Measurements from ENCODE around the gene CNNM4. TPM values are rescaled to one million over a fixed set of nuclear protein-coding genes. Genes with fewer than 3 reads are reported as not detected.
"Not testable (repeated sequence)": the region's sequence is repeated elsewhere in the genome, so short reads cannot be mapped to it uniquely, and the experiment has no call there.

CNNM4 gene
- polyA plus RNA-seq, 1 donor, result 17.9 TPM

DNA sequence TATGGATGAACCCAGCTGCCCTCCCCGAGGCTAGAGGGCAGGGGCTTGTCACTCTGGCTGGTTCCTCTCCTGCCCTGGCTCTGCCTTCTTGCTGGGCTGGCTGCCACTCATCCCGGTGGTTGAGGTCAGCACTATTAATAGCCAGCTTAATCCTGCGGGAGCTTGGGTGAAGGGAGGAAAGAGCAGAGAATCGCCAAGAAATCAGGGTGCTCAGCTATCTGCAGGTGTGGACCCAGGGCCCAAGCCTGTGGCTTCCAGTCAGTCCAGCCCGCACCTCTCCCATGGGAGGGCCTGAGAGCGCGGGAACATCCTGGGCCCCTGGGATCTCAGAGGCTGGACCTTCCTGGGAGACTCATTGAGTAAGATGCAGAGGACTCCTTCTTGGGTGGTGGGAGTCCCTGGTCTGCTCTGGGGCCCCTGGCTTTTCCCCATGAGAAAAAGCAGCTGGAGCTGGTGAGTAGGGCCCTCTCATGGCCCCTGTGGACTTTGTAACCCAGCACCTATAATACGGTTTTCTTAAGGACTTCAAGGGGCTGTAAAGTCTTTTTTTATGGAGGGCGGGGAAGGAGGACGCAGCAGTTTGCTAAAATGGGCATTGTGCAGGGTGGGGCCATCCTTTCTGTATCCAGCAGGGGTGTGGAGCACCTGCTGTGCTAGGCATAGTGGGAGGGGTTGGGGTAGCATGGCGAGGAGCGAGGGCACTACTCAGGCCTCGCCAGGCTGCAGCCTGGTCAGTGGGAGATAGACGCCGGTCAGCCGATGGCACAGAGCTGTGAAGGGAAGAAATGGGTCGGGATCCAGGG is 27.9 kb downstream of the CNNM4 start:
- Histone ChIP-seq H3K36me3 (ENCODE audit: control insufficient read depth, insufficient read depth, low read length) (no peaks in the 10 kb centered on the region), H3K4me3 (ENCODE audit: low read length) (peak overlapping the region; percentile 8), H3K27me3 (ENCODE audit: control insufficient read depth, insufficient read depth, low read length) (no peaks in the 10 kb centered on the region), H3K27ac (ENCODE audit: low read length) (peak overlapping the region; percentile 81), H3K4me1 (ENCODE audit: control insufficient read depth, insufficient read depth, low read length) (peaks cover 31% of the 10 kb centered on the region), H3K9me3 (ENCODE audit: control insufficient read depth, low read depth, low read length) (no peaks in the 10 kb centered on the region)
- 40% methylated on average over 1 of the region's 17 CpGs for WGBS (ENCODE audit: insufficient coverage, low lambda C conversion rate)
- peak; percentile 86 to 96 for DNase-seq

DNA sequence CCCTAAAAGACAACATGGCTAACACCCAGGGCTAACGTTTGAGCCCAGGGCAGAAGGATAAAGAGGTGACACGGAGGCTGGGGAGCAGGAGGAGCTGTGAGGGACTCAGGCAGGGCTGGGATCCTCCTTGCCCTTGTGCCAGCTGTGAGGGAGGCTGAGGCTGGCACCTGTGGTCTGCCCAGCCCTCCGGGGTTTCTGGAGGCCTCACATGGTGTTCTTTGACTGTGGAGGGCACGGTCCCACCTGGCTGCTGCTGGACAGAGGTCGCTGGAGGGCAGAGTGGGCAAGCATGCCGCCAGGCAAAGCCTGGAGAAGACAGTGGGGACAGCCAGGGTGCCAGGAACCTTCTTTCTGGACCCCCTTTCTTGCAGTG is 28.5 kb downstream of the CNNM4 start:
- H3K4me3 ChIP-seq (ENCODE audit: low read length), result peak overlapping the region; percentile 8
- DNase-seq, result no peak

DNA sequence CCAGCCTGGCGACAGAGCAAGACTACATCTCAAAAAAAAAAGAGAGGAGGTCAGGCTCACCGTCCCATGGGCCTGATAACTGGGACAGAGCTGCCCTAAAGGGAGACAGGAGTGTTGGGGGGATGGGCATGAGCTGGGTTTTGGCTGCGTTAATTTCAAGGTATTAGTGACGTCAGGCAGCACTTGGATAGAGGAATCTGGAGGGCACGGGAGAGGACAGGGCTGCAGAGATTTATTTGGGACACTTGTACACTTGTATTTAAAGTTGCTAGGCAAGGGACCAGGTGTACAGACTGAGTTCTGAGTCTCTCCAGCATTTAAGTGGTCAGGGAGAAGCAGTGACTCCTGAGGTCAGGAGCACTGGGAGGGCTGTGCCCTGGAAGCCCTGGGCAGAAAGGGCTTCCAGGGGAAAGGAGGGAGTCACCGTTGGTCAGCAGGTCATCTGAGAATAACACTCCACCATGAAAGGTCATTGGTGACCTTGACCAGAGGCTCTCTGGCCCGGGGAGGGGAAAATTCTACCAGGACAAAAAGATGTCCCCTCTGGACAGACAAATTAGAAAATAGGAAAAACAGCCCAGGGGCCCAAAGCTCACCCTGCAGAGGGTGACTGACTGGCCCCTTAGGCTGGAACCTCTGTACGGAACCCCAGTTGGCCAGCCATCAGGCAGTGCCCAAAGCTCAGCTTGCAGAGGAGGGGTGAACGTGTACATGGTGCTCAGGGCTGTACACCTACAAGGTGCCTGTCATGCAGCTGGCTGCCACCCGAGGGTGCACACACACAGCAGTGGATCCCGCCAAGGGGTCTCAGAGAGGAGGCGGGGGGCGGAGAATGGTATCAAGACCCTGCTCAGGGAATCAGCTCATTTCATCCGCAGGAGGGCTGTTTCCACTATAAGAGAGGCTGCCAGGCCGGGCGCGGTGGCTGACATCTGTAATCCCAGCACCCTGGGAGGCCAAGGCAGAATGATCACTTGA is 32.4 kb downstream of the CNNM4 start:
- no peaks in the 10 kb centered on the region for H3K9me3 ChIP-seq (ENCODE audit: control insufficient read depth, low read depth, low read length)
- H3K27ac ChIP-seq (ENCODE audit: low read length), result no peak overlapping the region
- peaks cover 10% of the 10 kb centered on the region for H3K36me3 ChIP-seq (ENCODE audit: control insufficient read depth, insufficient read depth, low read length)
- 92% methylated on average over 2 of the region's 17 CpGs for WGBS (ENCODE audit: insufficient coverage, low lambda C conversion rate)
- DNase-seq, result no peak
- H3K4me1 ChIP-seq (ENCODE audit: control insufficient read depth, insufficient read depth, low read length), result peaks cover 14% of the 10 kb centered on the region
- no peaks in the 10 kb centered on the region for H3K27me3 ChIP-seq (ENCODE audit: control insufficient read depth, insufficient read depth, low read length)
- no peak overlapping the region for H3K4me3 ChIP-seq (ENCODE audit: low read length)

More for the DNA sequence above, 28.5 kb downstream of the CNNM4 start:
- no CpG with 5 or more reads among the region's 6 CpGs for WGBS (ENCODE audit: insufficient coverage, low lambda C conversion rate)
- no peaks in the 10 kb centered on the region for H3K36me3 ChIP-seq (ENCODE audit: control insufficient read depth, insufficient read depth, low read length)
- H3K27ac ChIP-seq (ENCODE audit: low read length), result peak overlapping the region; percentile 81
- peaks cover 31% of the 10 kb centered on the region for H3K4me1 ChIP-seq (ENCODE audit: control insufficient read depth, insufficient read depth, low read length)
- H3K27me3 ChIP-seq (ENCODE audit: control insufficient read depth, insufficient read depth, low read length), result no peaks in the 10 kb centered on the region
- no peaks in the 10 kb centered on the region for H3K9me3 ChIP-seq (ENCODE audit: control insufficient read depth, low read depth, low read length)

DNA sequence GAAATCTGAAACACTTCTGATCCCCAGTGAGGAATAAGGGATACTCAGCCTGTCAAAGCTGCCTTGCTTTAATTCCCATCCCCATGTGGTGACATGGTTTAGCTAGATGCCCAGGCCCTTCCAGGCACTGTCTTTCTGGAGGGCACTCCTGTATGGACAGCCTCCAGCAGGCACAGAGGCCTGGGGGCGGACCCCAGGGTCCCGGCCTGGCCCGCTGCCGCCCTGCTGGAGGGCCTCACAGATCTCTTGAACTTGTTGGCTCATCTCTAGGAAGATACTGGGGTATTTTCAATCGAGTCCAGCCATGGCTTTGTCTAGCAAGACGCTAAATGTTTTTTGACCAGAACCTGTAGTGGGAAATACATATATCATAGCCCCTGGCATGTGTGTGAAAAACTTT is 34.4 kb downstream of the CNNM4 start:
- H3K9me3 ChIP-seq (ENCODE audit: control insufficient read depth, low read depth, low read length), result no peaks in the 10 kb centered on the region
- no peak overlapping the region for H3K27ac ChIP-seq (ENCODE audit: low read length)
- no peaks in the 10 kb centered on the region for H3K4me1 ChIP-seq (ENCODE audit: control insufficient read depth, insufficient read depth, low read length)
- H3K4me3 ChIP-seq (ENCODE audit: low read length), result no peak overlapping the region
- DNase-seq, result no peak
- no peaks in the 10 kb centered on the region for H3K27me3 ChIP-seq (ENCODE audit: control insufficient read depth, insufficient read depth, low read length)
- no CpG with 5 or more reads among the region's 6 CpGs for WGBS (ENCODE audit: insufficient coverage, low lambda C conversion rate)
- H3K36me3 ChIP-seq (ENCODE audit: control insufficient read depth, insufficient read depth, low read length), result peaks cover 30% of the 10 kb centered on the region

DNA sequence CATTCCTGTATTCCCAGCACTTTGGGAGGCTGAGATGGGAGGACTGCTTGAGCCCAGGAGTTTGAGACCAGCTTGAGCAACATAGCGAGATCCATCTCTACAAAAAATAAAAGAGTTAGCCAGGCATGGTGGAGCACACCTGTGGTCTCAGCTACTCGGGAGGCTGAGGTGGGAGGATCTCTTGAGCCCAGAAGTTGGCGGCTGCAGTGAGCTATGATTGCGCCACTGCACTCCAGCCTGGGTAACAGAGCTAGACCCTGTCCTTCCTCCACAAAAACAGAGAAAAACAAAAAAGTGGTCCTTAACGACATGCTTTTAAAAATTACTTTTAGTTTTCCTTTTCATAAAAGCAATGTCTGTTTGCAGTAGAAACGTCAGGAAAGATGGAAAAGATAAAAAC is 35.8 kb downstream of the CNNM4 start:
- H3K36me3 ChIP-seq (ENCODE audit: control insufficient read depth, insufficient read depth, low read length), result peaks cover 37% of the 10 kb centered on the region
- H3K9me3 ChIP-seq (ENCODE audit: control insufficient read depth, low read depth, low read length); H3K27me3 ChIP-seq (ENCODE audit: control insufficient read depth, insufficient read depth, low read length); H3K4me3 ChIP-seq (ENCODE audit: low read length); H3K4me1 ChIP-seq (ENCODE audit: control insufficient read depth, insufficient read depth, low read length); DNase-seq; H3K27ac ChIP-seq (ENCODE audit: low read length): not testable (repeated sequence)
- 81% methylated on average over 2 of the region's 6 CpGs for WGBS (ENCODE audit: insufficient coverage, low lambda C conversion rate)

DNA sequence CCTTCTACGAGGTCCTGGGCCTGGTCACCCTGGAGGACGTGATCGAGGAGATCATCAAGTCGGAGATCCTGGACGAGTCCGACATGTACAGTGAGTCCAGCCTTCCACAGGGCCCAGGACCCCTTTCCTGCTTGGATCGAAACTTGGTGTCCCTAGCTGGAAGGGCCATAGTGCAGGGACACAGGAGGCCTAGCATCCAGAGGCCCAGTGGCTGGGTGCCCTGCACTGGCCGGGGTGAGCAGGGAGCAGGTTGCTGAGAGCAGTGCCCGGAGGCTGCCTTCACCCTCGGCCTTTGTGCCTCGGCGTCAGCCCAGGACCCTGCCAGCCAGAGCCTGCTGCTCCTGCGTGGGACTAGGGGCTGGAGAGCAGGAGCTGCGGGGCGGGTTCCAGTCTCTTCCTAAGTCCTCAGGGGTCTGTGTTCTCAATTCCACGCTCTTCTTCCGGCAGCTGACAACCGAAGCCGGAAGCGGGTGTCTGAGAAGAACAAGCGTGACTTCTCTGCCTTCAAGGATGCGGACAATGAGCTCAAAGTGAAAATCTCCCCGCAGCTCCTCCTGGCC is 36.4 kb downstream of the CNNM4 start:
- no CpG with 5 or more reads among the region's 23 CpGs for WGBS (ENCODE audit: insufficient coverage, low lambda C conversion rate)
- H3K36me3 ChIP-seq (ENCODE audit: control insufficient read depth, insufficient read depth, low read length), result peaks cover 43% of the 10 kb centered on the region
- no peak overlapping the region for H3K27ac ChIP-seq (ENCODE audit: low read length)
- no peak for DNase-seq
- H3K9me3 ChIP-seq (ENCODE audit: control insufficient read depth, low read depth, low read length), result no peaks in the 10 kb centered on the region
- H3K4me3 ChIP-seq (ENCODE audit: low read length), result no peak overlapping the region
- peaks cover 3% of the 10 kb centered on the region for H3K4me1 ChIP-seq (ENCODE audit: control insufficient read depth, insufficient read depth, low read length)
- no peaks in the 10 kb centered on the region for H3K27me3 ChIP-seq (ENCODE audit: control insufficient read depth, insufficient read depth, low read length)

DNA sequence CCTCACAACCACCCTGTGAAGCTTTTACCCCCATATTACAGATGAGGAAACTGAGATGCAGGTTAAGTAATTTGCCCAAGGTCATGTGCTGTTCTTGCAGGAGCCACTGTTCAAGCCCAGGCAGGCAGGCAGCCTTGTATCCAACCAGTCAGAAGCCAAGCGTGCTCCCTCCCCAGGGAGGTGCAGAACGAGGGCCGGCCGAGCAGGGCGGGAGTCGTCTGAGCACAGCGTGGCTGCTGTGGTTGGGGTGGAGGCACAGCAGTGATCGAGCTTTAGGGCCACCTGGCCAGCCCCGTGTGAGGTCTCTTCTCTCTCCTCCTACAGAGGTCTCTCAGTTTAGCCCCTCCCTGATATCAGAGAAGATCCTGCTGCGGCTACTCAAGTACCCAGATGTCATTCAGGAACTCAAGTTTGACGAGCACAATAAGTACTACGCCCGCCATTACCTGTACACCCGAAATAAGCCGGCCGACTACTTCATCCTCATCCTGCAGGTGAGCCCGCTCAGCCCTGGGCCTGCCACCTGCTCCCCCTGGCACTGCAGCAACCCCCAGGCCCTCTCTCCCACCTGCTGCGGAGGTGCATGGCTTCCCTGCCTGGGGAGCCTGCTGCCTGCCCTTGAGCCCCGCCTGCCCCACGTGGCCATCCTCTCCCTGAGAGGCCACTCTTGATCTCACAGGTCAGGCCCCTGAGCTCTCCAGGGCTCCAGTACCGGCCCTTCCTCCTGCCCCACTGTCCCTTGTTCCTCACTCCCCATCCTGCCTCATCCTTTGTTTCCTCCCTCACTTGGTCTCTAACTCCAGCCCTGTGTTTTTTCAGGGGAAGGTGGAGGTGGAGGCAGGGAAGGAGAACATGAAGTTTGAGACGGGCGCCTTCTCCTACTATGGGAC is 38.3 kb downstream of the CNNM4 start:
- Histone ChIP-seq H3K4me1 (ENCODE audit: control insufficient read depth, insufficient read depth, low read length) (peaks cover 3% of the 10 kb centered on the region), H3K27me3 (ENCODE audit: control insufficient read depth, insufficient read depth, low read length) (no peaks in the 10 kb centered on the region), H3K27ac (ENCODE audit: low read length) (no peak overlapping the region), H3K9me3 (ENCODE audit: control insufficient read depth, low read depth, low read length) (no peaks in the 10 kb centered on the region), H3K36me3 (ENCODE audit: control insufficient read depth, insufficient read depth, low read length) (peaks cover 55% of the 10 kb centered on the region), H3K4me3 (ENCODE audit: low read length) (no peak overlapping the region)
- no peak for DNase-seq
- no CpG with 5 or more reads among the region's 23 CpGs for WGBS (ENCODE audit: insufficient coverage, low lambda C conversion rate)

DNA sequence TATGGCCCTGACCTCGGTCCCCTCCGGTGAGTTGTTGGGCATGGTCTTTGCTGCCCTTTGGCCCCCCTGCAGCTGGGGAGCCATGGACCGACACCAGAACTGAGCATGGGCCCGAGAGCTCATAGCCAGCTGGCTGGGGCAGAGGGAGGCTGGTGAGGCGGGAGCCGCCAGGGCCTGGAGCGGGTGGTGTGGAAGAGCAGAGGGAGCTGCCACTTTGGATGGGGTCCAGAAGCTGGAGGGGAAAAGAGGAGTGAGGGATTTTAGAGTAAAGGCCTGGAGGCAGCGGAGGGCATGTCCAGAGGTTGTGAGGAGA is 38.9 kb downstream of the CNNM4 start:
- no peak overlapping the region for H3K4me3 ChIP-seq (ENCODE audit: low read length)
- 100% methylated on average over 1 of the region's 8 CpGs for WGBS (ENCODE audit: insufficient coverage, low lambda C conversion rate)
- H3K9me3 ChIP-seq (ENCODE audit: control insufficient read depth, low read depth, low read length), result no peaks in the 10 kb centered on the region
- H3K4me1 ChIP-seq (ENCODE audit: control insufficient read depth, insufficient read depth, low read length), result peaks cover 3% of the 10 kb centered on the region
- no peak for DNase-seq
- no peaks in the 10 kb centered on the region for H3K27me3 ChIP-seq (ENCODE audit: control insufficient read depth, insufficient read depth, low read length)
- peaks cover 55% of the 10 kb centered on the region for H3K36me3 ChIP-seq (ENCODE audit: control insufficient read depth, insufficient read depth, low read length)
- H3K27ac ChIP-seq (ENCODE audit: low read length), result no peak overlapping the region

DNA sequence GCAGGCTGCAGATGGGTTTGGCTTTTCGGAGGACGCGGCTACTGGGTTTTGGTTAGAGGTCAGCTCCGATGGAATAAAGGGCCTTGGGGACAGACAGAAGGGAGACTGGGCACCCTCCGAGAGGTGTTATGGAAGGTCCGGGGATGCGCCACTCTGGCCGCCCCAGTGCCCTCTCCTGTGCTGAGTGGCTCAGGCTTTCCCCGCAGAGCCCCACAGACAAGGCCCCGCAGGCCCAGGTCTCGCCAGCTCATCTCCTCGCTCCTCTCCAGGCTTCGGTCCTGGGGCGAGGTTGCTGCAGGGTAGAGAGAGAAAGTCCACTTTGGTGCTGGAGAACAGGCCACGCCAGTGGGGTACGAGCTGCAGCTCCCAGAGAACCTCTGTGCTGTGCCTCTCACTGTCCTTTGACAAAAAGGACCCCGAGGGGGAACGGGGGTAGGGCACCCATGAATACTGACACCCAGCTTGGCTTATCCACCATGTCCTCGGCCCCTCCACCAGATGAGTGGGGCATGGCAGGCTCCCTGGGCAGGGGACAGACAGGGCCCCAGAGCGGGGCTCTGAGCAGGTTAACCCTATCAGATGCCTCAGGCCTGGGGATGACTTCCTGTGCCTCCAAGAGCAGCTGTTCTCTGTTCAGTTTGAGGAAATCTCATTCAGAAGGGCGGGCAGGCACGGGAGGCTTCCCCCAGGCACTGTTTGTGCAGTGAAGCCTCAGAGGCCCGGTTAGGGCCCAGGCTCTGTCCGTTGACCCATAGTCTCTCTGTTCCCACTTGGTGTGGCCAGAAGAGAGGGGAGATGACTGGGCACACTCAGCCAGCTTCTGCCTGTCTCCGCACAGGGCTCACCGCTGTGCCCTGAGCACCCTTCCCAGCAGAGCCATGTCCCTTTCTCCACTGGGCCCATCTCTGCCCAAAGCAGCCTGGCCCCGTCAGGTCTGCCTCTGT is 39.6 kb downstream of the CNNM4 start:
- no peak overlapping the region for H3K4me3 ChIP-seq (ENCODE audit: low read length)
- no peak for DNase-seq
- H3K36me3 ChIP-seq (ENCODE audit: control insufficient read depth, insufficient read depth, low read length), result peaks cover 55% of the 10 kb centered on the region
- no peaks in the 10 kb centered on the region for H3K27me3 ChIP-seq (ENCODE audit: control insufficient read depth, insufficient read depth, low read length)
- no CpG with 5 or more reads among the region's 27 CpGs for WGBS (ENCODE audit: insufficient coverage, low lambda C conversion rate)
- no peaks in the 10 kb centered on the region for H3K9me3 ChIP-seq (ENCODE audit: control insufficient read depth, low read depth, low read length)
- H3K27ac ChIP-seq (ENCODE audit: low read length), result no peak overlapping the region
- H3K4me1 ChIP-seq (ENCODE audit: control insufficient read depth, insufficient read depth, low read length), result peaks cover 3% of the 10 kb centered on the region

Measured in large intestine (tissue), 3 donors.